Metanephros (tissue), 1 donor: ENCODE results near the gene CHRNB2. TPM values are rescaled to one million over a fixed set of nuclear protein-coding genes. Genes with fewer than 3 reads are reported as not detected.

Experiments used
- total RNA-seq: library from RNA; depleted of rRNA; stranded (reverse); fragments of >200 nt; gene quantifications from one replicate; pipeline ENCODE4 v1.2.3, GENCODE V29; 2014

Gene CHRNB2
- total RNA-seq = 0.35 TPM

GRCh38 chr1:154567386-154568156, at the start of gene CHRNB2:
CHRNB2 (plus strand) TSS chr1:154567778; CDS start chr1:154568045, 267 bp downstream.

GRCh38 chr1:154557939-154558719, 9.4 kb upstream of the CHRNB2 start, which contains the start of gene UBE2Q1:
UBE2Q1 (minus strand) TSS chr1:154558662; CDS start chr1:154558553, 109 bp downstream.

GRCh38 chr1:154607609-154608396, 40.2 kb downstream of the CHRNB2 start, which contains the start of gene ADAR:
ADAR (minus strand) TSS chr1:154608186; CDS start chr1:154608006, 180 bp downstream.

Other genes starting within 250 kb of the CHRNB2 start
- gene AQP10, start 246.7 kb upstream of the CHRNB2 start, total RNA-seq = 0.12 TPM
- 57.7 TPM for gene ATP8B2, start 242.3 kb upstream of the CHRNB2 start, total RNA-seq
- gene IL6R, start 162.4 kb upstream of the CHRNB2 start, total RNA-seq = 22.2 TPM
- 1.8 TPM for gene TDRD10, start 65.6 kb upstream of the CHRNB2 start, total RNA-seq
- 14.1 TPM for gene SHE, start 65.4 kb upstream of the CHRNB2 start, total RNA-seq
- gene UBE2Q1, start 9.1 kb upstream of the CHRNB2 start, total RNA-seq = 23.9 TPM
- gene ADAR, start 40.4 kb downstream of the CHRNB2 start, total RNA-seq = 136 TPM